WTC11 (cell line): Measurements from ENCODE around the gene CHST13. TPM values are rescaled to one million over a fixed set of nuclear protein-coding genes. Genes with fewer than 3 reads are reported as not detected.

Experiments
- ATAC-seq: fragments of 200-7000 bp; cut with Tn5 transposase; 2 replicates; pipeline ENCODE4 v1.10.0; 2021; ENCODE audit warnings: mild to moderate bottlenecking, moderate library complexity
- CTCF ChIA-PET: fragments of 300-600 bp; sonication (Branson Sonifier 250); formaldehyde crosslinking; loops from one replicate; lab custom pipeline; 2021; ENCODE audit warnings: antibody characterized with exemption; lab: Charles Lee
- POLR2A ChIA-PET: fragments of 350-600 bp; sonication (Branson Sonifier 250); formaldehyde crosslinking; loops from one replicate; lab custom pipeline; 2021; ENCODE audit warnings: antibody characterized with exemption; lab: Charles Lee
- DNase-seq: peaks from one replicate; pipeline ENCODE4 v3.0.0; 2021; ENCODE audit warnings: low spot score
- H3K27ac Mint-ChIP-seq: 2 replicates; pipeline ENCODE4 v1.8.0; 2021; ENCODE audit warnings: mixed read lengths
- H3K27me3 Mint-ChIP-seq: 2 replicates; pipeline ENCODE4 v1.8.0; 2021; ENCODE audit warnings: low read depth, mild to moderate bottlenecking, moderate library complexity, mixed read lengths
- H3K36me3 Mint-ChIP-seq: 2 replicates; pipeline ENCODE4 v1.8.0; 2021; ENCODE audit warnings: mixed read lengths
- H3K4me1 Mint-ChIP-seq: 2 replicates; pipeline ENCODE4 v1.8.0; 2022; ENCODE audit warnings: mixed read lengths
- H3K4me3 Mint-ChIP-seq: 2 replicates; pipeline ENCODE4 v1.8.0; 2021; ENCODE audit warnings: mild to moderate bottlenecking, moderate library complexity, mixed read lengths
- H3K9me3 Mint-ChIP-seq: 2 replicates; pipeline ENCODE4 v1.8.0; 2021; ENCODE audit warnings: mixed read lengths
- ATF1 ChIP-seq: sonication (generic); formaldehyde crosslinking; IDR thresholded peaks from 2 replicates; pipeline ENCODE4 v1.8.1; 2023; ENCODE audit warnings: mild to moderate bottlenecking, moderate library complexity, missing genetic modification reagents
- ATF3 ChIP-seq: sonication (generic); formaldehyde crosslinking; conservative IDR thresholded peaks from 2 replicates; pipeline ENCODE4 v1.8.1; 2022; ENCODE audit warnings: mild to moderate bottlenecking, missing genetic modification reagents
- CREB1 ChIP-seq: sonication (generic); formaldehyde crosslinking; IDR thresholded peaks from 2 replicates; pipeline ENCODE4 v1.8.0; 2023; ENCODE audit warnings: mild to moderate bottlenecking, missing genetic modification reagents
- CTCF ChIP-seq: fragments of 200-600 bp; IDR thresholded peaks from 2 replicates; pipeline ENCODE4 v1.8.0; 2022; ENCODE audit warnings: antibody characterized with exemption
- ELF4 ChIP-seq: sonication (generic); formaldehyde crosslinking; IDR thresholded peaks from 2 replicates; pipeline ENCODE4 v1.8.1; 2022; ENCODE audit warnings: low read depth, mild to moderate bottlenecking, moderate library complexity, missing genetic modification reagents
- GABPB1 ChIP-seq: sonication (generic); formaldehyde crosslinking; IDR thresholded peaks from 2 replicates; pipeline ENCODE4 v1.8.1; 2023; ENCODE audit warnings: mild to moderate bottlenecking, missing genetic modification reagents
- IRF1 ChIP-seq: sonication (generic); formaldehyde crosslinking; IDR thresholded peaks from 2 replicates; pipeline ENCODE4 v1.8.0; 2023; ENCODE audit warnings: missing genetic modification reagents
- IRF2 ChIP-seq: sonication (generic); formaldehyde crosslinking; IDR thresholded peaks from 2 replicates; pipeline ENCODE4 v1.8.0; 2022; ENCODE audit warnings: low read depth, missing genetic modification reagents, borderline replicate concordance
- KAT7 ChIP-seq: sonication (generic); formaldehyde crosslinking; IDR thresholded peaks from 2 replicates; pipeline ENCODE4 v1.8.1; 2023; ENCODE audit warnings: missing genetic modification reagents, mild to moderate bottlenecking, borderline replicate concordance
- NFYB ChIP-seq: sonication (generic); formaldehyde crosslinking; conservative IDR thresholded peaks from 2 replicates; pipeline ENCODE4 v1.8.0; 2022; ENCODE audit warnings: low read depth, missing genetic modification reagents
- NR1H2 ChIP-seq: sonication (generic); formaldehyde crosslinking; IDR thresholded peaks from 2 replicates; pipeline ENCODE4 v1.9.0; 2021; ENCODE audit warnings: mild to moderate bottlenecking, moderate library complexity, missing genetic modification reagents
- PREB ChIP-seq: sonication (generic); formaldehyde crosslinking; IDR thresholded peaks from 2 replicates; pipeline ENCODE4 v1.8.1; 2022; ENCODE audit warnings: mild to moderate bottlenecking, missing genetic modification reagents, moderate library complexity, borderline replicate concordance
- PRRX2 ChIP-seq: fragments of 250-450 bp; sonication (Bioruptor Pico); IDR thresholded peaks from 2 replicates; pipeline ENCODE4 v1.8.0; 2021; ENCODE audit warnings: mild to moderate bottlenecking
- TEAD4 ChIP-seq: sonication (generic); formaldehyde crosslinking; IDR thresholded peaks from 2 replicates; pipeline ENCODE4 v1.8.0; 2022; ENCODE audit warnings: mild to moderate bottlenecking, missing genetic modification reagents
- ZBTB21 ChIP-seq: sonication (generic); formaldehyde crosslinking; IDR thresholded peaks from 2 replicates; pipeline ENCODE4 v1.8.1; 2023; ENCODE audit warnings: mild to moderate bottlenecking, missing genetic modification reagents, borderline replicate concordance
- ZMAT4 ChIP-seq: fragments of 250-450 bp; sonication (Bioruptor Pico); IDR thresholded peaks from 2 replicates; pipeline ENCODE4 v1.9.0; 2021; ENCODE audit warnings: mild to moderate bottlenecking
- ZNF423 ChIP-seq: fragments of 250-450 bp; sonication (Bioruptor Pico); IDR thresholded peaks from 2 replicates; pipeline ENCODE4 v2.1.2; 2022; ENCODE audit warnings: mild to moderate bottlenecking, moderate library complexity
- ZSCAN18 ChIP-seq: fragments of 250-450 bp; sonication (Bioruptor Pico); IDR thresholded peaks from 2 replicates; pipeline ENCODE4 v2.1.2; 2022; ENCODE audit warnings: mild to moderate bottlenecking, moderate library complexity
- total RNA-seq: library from RNA; stranded (reverse); gene quantifications from 3 replicates; pipeline ENCODE4 v1.2.3, GENCODE V29; 2021
- TF ChIP-seq, protein P1 (sequence below): fragments of 250-450 bp; sonication (Bioruptor Pico); IDR thresholded peaks from 2 replicates; pipeline ENCODE4 v1.9.0; 2021; ENCODE audit warnings: mild to moderate bottlenecking, borderline replicate concordance

CHST13 gene
- total RNA-seq, 1 experiment from 2014 or later = 4.1 TPM

DNA sequence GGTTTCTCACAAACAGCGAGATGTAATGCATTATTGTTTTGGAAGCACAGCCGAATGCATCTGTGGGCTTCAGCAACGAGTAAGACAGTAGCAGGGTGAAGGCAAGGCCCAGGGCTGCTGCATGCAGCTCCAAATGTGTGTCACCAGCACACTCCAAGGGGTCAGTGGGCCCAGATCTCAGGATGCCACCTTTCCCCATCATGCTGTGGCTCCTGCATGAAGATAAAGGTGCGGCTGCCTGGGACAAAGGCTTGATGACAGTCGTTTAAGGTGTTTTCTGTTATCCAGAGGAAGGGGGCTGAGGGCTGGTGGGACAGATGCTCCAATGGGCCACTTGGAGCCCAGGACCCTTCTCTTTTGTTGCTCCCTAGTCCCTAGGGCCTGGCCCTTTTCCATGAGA, 21.6 kb downstream of the CHST13 start:
- H3K4me3 Mint-ChIP-seq = no peak overlapping the region
- H3K4me1 Mint-ChIP-seq = peaks cover 36% of the 10 kb centered on the region
- DNase-seq = peak; percentile 2
- CTCF ChIA-PET = no interaction called here
- TF ChIP-seq TEAD4 (CRISPR knock-in tag) (no peak), KAT7 (CRISPR knock-in tag) (no peak), ZMAT4 (CRISPR knock-in tag) (no peak)
- POLR2A ChIA-PET = no interaction called here
- H3K27ac Mint-ChIP-seq = no peak overlapping the region
- no peaks in the 10 kb centered on the region for H3K9me3 Mint-ChIP-seq
- no peak for ATAC-seq
- no peaks in the 10 kb centered on the region for H3K36me3 Mint-ChIP-seq
- H3K27me3 Mint-ChIP-seq = no peaks in the 10 kb centered on the region; the same call in 1 of the 2 replicates

DNA sequence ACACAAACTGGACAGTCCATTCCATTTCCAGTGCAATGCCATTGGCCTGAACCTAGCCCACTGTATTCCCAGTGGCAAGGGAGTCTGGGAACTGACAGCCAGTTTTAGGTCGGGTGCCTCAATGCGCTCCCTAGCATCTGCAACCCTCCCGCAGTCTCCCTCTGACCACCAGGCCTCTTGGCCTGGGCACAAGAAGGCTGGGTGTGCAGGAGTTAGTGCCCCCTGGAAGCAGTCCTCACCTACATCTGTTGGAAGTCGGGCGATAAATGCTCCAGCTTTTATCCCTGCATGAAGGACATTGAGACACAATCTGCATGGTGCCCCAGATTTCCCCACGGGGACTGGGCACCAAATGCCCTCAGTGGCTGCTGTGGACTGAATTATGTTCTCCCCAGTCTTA, 22.1 kb downstream of the CHST13 start:
- Mint-ChIP-seq H3K9me3 (no peaks in the 10 kb centered on the region), H3K4me3 (no peak overlapping the region), H3K4me1 (peaks cover 40% of the 10 kb centered on the region), H3K27me3 (no peaks in the 10 kb centered on the region; the same call in 1 of the 2 replicates), H3K36me3 (no peaks in the 10 kb centered on the region), H3K27ac (no peak overlapping the region)
- POLR2A ChIA-PET = no interaction called here
- DNase-seq (peak; percentile 0), ATAC-seq (no peak)
- no peak for TF ChIP-seq CREB1 (CRISPR knock-in tag)
- TF ChIP-seq CTCF = no peak
- TF ChIP-seq, protein P1, sequence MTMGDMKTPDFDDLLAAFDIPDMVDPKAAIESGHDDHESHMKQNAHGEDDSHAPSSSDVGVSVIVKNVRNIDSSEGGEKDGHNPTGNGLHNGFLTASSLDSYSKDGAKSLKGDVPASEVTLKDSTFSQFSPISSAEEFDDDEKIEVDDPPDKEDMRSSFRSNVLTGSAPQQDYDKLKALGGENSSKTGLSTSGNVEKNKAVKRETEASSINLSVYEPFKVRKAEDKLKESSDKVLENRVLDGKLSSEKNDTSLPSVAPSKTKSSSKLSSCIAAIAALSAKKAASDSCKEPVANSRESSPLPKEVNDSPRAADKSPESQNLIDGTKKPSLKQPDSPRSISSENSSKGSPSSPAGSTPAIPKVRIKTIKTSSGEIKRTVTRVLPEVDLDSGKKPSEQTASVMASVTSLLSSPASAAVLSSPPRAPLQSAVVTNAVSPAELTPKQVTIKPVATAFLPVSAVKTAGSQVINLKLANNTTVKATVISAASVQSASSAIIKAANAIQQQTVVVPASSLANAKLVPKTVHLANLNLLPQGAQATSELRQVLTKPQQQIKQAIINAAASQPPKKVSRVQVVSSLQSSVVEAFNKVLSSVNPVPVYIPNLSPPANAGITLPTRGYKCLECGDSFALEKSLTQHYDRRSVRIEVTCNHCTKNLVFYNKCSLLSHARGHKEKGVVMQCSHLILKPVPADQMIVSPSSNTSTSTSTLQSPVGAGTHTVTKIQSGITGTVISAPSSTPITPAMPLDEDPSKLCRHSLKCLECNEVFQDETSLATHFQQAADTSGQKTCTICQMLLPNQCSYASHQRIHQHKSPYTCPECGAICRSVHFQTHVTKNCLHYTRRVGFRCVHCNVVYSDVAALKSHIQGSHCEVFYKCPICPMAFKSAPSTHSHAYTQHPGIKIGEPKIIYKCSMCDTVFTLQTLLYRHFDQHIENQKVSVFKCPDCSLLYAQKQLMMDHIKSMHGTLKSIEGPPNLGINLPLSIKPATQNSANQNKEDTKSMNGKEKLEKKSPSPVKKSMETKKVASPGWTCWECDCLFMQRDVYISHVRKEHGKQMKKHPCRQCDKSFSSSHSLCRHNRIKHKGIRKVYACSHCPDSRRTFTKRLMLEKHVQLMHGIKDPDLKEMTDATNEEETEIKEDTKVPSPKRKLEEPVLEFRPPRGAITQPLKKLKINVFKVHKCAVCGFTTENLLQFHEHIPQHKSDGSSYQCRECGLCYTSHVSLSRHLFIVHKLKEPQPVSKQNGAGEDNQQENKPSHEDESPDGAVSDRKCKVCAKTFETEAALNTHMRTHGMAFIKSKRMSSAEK (CRISPR knock-in tag) = no peak
- no peak for TF ChIP-seq PREB (CRISPR knock-in tag)
- no peak for TF ChIP-seq IRF1
- TF ChIP-seq ZNF423 = no peak
- TF ChIP-seq ZSCAN18 (CRISPR knock-in tag) = no peak
- TF ChIP-seq IRF2 (CRISPR knock-in tag) = no peak
- no peak for TF ChIP-seq GABPB1 (CRISPR knock-in tag)
- TF ChIP-seq PRRX2 (CRISPR knock-in tag) = no peak
- TF ChIP-seq NFYB (CRISPR knock-in tag) = no peak
- TF ChIP-seq ATF3 = no peak
- TF ChIP-seq ELF4 = no peak
- no peak for TF ChIP-seq ATF1 (CRISPR knock-in tag)
- TF ChIP-seq ZBTB21 (CRISPR knock-in tag) = no peak
- no peak for TF ChIP-seq NR1H2 (CRISPR knock-in tag)
- CTCF ChIA-PET = no interaction called here
